Measurements from ENCODE around the gene DSCAML1. TPM values are rescaled to one million over a fixed set of nuclear protein-coding genes. Genes with fewer than 3 reads are reported as not detected.

The DSCAML1 gene
- total and polyA plus RNA-seq, 9 of the 15 experiments (the other 6 are each of a cell fraction or from before 2014, with no cell fraction given), result not detected

GRCh38 chr11:117583063-117583801, 213.8 kb downstream of the DSCAML1 start:
- FAIRE-seq (no peak), DNase-seq (ENCODE audit: extremely low read depth in 1 of 4, low spot score in 3 of 4) (no peak), ATAC-seq (no peak)
- CTCF ChIA-PET (ENCODE audit: low intra/inter-chr PET ratio), result no interaction called here
- no peak for TF ChIP-seq IRF1 (CRISPR knock-in tag; IDR thresholded peaks at IDR 0.05; ENCODE audit: borderline replicate concordance)
- TF ChIP-seq NEUROD1 (IDR thresholded peaks at IDR 0.05; ENCODE audit: borderline replicate concordance, low read depth, low read length, partially characterized antibody), result no peak
- no peak for TF ChIP-seq NCOA1 (IDR thresholded peaks at IDR 0.05; ENCODE audit: low read depth)
- TF ChIP-seq BDP1 (IDR thresholded peaks at IDR 0.05; ENCODE audit: insufficient read depth, insufficient read length), result no peak
- WGBS (ENCODE audit: insufficient coverage, low coverage, missing lambda C conversion rate), result 2% methylated on average over 15 of the region's 15 CpGs
- no peak overlapping the region for H3K4me3 ChIP-seq
- H3K36me3 ChIP-seq (ENCODE audit: control insufficient read depth, insufficient read depth, low read length), result no peaks in the 10 kb centered on the region
- in situ Hi-C loops (cut with MboI), result no loop called here
- peaks cover 0 to 43% of the 10 kb centered on the region in 2 experiments; a peak in 3 of 5 replicates for H3K27me3 ChIP-seq (ENCODE audit: control insufficient read depth in 2 of 2, insufficient read depth in 2 of 2, low read length in 2 of 2)
- no peaks in the 10 kb centered on the region for H3K4me1 ChIP-seq (replicated peaks in 1 of 2; ENCODE audit: control insufficient read depth in 2 of 2, insufficient read depth in 2 of 2, low read length in 2 of 2)
- no peaks in the 10 kb centered on the region for H3K9me3 ChIP-seq (replicated peaks; ENCODE audit: control insufficient read depth, insufficient read depth, low read depth, low read length)
- H3K27ac ChIP-seq (ENCODE audit: extremely low read depth, low read depth, low read length), result no peak overlapping the region
- no peak overlapping the region for H3K4me2 ChIP-seq (ENCODE audit: insufficient read depth, low read length)
- intact Hi-C loops (cut with micrococcal nuclease), result no loop called here
- H3K9ac ChIP-seq (ENCODE audit: insufficient read depth in 1 of 2, low read depth in 2 of 2, low read length in 2 of 2), result no peak overlapping the region; a peak in 1 of 4 replicates
- H3K9me1 ChIP-seq (ENCODE audit: control insufficient read depth, insufficient read depth, low read length), result no peaks in the 10 kb centered on the region
- H2AFZ ChIP-seq (ENCODE audit: low read depth, low read length), result no peak overlapping the region
- no TSS peak for BruUV-seq (replicated peaks)
- POLR2A ChIA-PET, result interaction anchor here (1.4 kb wide), 1 partner anchor 10 kb away, joined by 5 read pairs; no protein-coding TSS in a partner anchor
- H4K20me1 ChIP-seq (replicated peaks; ENCODE audit: control insufficient read depth, insufficient read depth, low read length), result no peaks in the 10 kb centered on the region
- H3K79me2 ChIP-seq (ENCODE audit: control insufficient read depth, insufficient read depth, low read length), result no peaks in the 10 kb centered on the region

Data from K562 (cell line).